ENCODE data around the gene PLCH2.

The PLCH2 gene

DNA sequence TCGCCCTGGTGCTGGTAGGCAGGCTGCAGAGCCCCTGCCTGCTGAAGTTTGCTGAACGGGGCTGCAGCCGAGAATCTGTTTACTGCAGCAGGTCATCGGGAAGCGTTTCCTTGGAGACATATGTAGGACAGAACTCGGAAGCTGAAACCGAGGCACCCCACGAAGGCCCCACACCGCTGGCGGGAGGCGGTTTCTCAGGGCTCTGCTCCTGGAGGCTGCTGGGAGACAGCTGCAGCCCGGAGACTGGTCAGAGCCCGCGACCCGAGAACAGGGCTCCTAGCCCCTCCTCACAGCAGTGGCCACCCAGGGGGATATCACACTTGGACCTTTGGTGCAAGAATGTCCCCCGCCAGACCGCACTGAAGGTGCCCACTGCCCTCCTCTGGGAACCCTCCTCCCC, 12.7 kb upstream of the PLCH2 start:
- DNase-seq, result no peak

DNA sequence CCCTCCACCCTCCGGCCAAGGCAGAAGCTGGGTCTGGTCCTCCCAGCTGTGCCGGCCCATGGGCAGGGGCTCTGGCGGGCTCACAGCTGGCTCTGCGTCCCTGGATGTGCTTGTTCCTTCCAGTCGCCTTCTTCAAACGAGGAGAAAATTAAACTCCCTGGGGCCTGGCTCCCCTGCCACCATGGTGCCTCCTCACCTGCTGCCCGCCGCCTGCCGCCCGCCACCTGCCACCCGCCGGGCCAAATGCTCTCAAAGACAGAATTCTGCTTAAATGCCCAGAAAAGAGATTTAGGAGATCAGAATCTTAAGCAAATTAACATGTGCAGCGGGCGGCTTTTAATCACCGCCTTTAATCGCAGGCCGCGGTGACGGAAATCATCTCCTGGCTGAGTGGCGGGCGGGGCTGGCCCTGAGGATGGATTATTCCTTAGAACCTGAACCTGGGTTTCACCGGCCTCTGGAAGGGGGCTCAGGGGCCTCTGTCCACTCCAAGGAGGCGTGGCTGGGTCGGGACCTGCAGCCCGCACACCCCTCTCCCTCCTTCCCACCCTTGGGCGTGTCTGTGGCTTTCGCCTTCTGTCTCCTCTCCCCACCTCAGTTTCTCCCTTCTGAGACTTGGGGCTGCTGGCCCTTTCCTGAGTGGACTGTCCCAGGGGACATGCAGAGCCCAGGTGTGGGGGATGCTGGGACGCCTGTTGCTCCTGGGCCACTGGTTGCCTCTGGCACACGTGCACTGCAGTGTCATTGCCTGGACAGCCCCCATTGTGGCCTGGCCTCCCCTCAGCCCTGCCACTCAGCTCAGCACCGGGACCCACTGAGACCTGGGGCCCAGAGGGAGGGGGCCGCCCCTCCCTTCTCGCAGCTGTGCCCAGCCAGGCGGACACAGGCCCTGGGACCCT, 10.5 kb upstream of the PLCH2 start:
- no peak for DNase-seq

DNA sequence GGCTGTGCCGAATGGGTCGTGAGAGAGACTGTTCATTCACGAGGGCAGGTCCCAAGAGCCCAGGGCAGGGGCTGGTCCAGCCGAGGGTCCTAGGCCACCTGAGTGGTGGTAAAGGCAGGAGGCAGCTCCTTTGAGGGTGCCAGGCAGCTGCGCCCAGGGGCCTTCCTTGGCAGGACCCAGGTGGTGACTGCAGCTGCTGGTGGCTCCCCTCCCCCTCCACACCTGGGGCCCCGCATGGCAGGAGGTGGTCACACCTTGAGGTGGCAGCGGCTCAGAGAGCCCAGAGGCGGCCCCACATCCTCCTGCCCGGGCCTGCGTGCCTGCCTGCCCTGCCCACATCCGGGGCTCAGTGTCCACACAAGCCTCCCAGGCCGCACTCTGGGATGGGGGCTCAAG, 9.8 kb upstream of the PLCH2 start:
- peak; percentile 38 for DNase-seq

DNA sequence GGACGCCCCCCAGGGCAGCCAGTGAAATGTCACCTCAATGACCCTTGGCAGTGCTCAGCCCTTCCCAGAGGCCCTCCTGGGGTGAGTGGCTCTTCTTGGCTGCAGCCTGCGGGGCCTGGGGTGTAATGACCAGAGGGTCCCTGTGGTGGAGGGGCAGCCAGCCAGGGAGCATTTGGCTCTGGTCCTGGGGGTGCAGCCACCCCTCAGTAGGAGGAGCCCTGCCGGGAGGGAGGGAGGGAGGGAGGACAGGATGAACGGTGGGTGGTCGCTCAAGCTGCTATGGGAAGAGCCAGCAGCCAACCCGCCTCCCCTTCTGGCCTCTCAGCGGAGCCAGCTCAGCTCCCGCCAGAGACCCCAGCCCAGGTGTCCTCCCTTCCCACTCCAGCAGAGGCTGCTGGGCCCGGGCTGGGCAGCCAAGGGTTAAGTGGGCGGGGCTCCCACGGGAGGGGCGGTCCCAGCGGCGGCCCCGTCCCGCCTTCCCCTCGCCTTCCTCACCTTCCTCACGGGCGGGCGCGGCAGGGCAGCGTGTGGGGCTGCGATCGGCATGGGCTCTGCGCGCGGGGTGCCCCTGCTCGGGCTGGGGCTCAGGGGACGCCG, 9.0 kb upstream of the PLCH2 start:
- DNase-seq, result no peak

DNA sequence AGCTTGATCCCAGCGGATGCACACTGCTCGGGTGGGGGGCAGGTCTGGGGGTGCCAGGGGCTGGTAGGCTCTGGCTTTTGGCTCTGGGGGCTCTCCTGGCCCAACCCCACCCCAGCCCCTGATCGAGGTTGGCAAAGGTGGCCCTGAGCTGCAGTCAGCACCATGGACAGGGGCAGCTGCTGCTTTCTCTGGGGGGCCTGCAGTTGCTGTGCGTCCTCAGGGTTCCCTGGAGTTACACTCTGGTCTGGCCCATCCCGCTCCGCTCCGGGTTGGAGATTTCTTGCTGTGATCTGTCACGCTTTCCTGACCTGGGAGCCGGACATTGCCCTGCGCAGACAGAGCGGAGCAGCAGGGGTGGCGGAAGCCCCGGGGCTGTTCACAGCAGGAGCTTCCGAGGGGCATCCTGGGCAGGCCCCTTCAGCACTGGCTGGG, 8.0 kb upstream of the PLCH2 start:
- DNase-seq, result no peak

DNA sequence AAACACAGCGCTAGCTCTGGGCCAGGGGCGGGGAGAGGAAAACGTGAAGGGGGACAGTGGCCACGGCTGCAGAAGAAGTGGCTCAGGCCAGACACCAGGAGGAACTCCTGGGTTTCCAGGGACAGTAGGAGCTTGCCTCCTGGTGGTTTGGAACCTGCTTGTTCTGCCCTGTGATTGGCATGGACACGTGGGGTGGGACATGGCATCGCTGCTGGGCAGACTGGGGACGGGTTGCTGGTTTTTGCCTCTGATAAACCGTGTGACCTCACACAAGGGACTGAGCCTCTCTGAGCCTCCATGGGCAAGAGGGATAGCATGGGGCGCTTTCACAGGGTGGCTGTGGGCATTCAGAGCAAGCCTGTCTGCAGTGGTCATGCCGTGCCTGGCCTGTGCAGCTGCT, 7.5 kb upstream of the PLCH2 start:
- no peak for DNase-seq

DNA sequence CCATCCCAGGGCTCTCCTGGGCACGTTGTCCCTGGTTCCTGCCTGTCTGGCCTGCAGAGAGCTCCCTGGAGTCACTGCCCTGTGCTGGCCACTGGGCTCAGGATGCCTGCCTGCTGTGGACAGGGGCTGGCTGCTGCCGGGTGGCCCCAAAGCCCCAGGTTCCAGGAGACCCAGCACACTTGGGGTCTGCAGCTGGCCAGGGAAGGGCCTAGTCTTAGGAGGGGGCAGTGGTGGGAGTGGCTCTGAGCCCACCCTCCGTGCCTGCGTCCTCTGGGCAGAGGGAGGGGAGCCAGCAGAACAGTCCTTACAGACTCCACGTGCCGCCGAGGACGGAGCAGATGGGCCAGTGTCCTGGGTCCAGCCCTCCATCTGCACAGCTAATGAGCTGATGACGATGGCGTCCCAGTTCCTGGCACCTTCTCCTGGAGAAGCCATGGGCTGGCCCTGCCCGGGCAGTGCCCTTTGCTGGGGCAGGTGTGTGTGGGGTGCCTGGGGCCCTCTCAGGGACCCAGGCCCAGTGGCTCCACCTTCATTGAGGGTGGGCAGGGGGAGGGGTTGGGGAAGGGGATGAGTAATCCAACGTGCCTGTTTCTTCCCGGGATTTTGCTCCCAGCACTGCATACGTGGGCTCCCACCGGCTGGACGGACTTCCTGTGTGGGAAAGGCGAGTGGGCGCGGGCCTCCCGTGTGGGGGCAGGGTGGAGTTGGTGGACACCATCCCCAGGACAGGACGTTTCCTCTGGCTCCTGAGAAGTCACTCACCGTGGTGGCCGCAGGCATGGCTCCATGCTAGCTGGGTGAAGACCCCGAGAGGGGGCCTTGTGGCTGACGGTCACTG, 6.8 kb upstream of the PLCH2 start:
- DNase-seq, result no peak

DNA sequence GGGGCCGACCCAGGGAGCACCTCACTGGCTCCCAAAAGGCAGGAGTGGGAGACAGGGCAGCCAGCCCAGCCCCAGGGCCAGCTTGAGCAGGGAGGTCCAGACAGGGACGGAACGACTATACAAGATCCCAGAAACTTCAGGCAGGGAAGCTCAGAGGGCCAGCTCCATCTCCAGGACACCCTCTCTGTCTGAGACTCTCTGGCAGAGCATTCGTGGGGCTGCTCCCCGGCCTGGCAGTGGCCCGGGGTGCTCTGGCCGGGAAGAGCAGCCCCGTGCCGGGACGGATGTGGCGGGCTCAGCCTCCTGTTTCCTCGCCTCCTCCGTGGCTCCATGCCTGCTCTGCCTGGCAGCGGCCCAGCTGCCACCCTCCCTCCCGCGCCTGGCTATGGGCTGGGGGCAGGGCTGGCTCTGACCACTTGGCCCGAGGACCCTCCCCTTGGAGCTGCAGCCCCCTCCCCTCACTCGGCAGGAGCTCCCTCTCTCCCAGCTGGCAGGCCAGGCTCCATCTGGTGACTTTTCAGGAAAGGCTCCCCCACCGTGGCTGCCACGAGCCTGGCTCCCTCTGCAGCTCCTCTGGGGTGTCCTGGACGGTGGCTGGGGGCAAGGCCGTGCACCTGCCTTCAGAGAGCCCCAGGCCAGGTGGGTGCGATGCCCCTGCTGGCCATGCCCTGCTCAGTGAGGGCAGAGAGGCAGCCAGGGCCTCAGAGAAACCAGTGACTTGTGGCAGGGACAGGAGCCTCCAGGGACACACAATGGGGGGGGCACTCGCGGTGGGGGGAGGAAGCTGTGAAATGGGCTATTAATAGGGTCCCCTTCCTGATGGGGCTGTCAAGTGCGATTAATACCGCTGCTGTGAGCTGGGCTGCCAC, 5.6 kb upstream of the PLCH2 start:
- no peak for DNase-seq

DNA sequence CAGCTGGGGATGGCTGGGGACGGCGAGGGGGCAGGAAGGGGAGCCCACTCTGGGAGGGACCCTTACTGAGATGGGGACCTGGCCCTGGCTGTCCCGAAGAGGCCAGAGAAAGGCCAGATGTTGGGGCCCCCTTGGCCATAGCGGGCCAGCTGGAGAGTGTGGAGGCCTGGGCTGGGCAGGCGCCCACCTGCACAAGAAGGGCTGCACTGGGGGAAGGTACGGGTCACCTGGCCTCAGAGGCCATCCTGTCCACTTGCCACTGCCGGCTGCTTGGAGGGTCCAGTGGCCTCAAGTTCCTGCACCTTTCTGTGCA, 5.0 kb upstream of the PLCH2 start:
- no peak for DNase-seq

DNA sequence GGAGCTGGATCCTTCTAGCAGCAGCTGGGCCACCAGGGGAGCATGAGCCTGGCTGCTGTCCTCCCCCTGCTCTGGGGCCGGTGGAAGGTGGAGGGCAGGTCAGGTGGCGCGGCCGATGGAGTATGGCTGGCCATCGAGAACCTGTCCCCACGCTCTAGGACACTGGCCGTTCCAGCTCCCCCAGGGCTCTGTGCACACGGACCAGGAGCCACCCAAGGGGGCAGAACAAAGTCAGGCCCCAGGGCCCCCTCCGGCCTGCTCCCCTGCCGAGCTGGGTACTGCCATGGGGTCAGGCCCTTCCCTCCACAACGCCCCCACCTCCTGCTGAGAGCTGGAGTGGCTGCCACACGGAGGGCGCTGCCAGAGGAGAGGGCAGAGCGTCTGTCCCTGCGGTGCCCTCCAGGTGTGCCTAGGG, 4.5 kb upstream of the PLCH2 start:
- no peak for DNase-seq

DNA sequence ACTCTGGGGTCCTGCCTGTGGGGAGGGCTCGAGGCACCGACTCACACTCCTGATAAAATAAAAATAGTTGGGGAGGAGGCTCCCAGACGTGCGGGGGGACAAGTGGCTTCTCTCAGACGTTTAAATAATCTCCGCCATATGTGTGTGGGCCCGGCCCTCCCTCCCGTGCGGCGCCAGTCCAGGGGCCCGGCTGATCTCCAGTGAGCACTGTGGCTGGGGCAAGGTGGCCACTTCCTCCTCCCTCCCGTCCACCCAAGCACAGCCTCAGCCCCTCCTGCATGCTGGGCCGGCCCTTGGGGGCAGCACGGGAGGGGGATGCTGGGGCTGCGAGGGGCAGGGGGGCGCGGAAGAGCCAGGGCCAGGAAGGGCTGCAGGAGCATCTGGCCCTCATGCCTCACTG, 4.0 kb upstream of the PLCH2 start:
- DNase-seq, result no peak

DNA sequence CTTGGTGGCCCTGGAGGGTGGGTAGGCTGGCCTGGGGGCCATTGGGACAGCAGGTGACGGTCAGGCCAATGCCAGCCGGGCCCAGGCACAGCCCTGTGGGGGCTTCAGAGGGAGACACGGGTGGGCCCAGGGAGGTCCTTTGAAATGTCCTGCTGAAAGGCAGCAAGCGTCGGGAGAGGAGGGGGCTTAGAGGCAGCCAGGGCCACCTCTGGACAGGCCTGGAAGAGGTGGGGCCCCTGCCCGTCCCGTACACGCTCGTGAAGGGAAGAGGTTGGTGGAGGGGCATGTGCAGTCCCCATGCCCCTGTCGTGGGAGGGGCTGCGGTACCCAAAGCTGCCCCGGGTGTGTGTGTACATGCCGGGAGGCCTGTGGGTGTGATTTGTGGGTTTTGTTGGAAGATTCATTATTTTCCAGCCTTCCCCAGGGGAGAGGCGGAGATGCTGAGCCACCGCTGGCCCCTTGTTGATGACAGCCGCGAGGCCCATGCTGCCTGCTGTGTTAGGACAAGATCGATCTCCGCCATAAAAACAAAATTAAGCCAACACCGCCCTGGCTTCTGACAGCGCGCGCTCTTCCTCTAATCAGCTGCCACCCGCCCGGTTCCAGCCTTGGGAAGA, 3.4 kb upstream of the PLCH2 start:
- no peak for DNase-seq

DNA sequence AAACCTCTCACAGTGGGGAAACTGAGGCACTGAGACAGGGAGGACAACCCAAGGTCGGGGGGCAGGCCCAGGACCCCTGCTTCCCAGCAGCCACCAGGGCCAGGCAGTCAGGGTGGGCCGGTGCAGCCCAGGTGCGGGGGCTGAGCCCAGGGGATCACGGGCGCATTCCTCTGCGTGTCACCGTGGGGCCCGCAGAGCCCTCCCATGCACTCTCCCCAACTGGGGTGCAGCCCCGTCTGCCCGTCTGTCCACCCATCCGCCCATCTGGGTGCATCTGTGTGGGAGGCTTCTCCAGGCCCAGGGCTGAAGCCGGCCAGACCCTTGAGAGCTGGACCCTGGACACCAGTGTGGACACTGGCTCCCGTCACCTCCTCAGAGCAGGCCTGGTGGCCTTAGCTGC, 2.9 kb upstream of the PLCH2 start:
- no peak for DNase-seq

DNA sequence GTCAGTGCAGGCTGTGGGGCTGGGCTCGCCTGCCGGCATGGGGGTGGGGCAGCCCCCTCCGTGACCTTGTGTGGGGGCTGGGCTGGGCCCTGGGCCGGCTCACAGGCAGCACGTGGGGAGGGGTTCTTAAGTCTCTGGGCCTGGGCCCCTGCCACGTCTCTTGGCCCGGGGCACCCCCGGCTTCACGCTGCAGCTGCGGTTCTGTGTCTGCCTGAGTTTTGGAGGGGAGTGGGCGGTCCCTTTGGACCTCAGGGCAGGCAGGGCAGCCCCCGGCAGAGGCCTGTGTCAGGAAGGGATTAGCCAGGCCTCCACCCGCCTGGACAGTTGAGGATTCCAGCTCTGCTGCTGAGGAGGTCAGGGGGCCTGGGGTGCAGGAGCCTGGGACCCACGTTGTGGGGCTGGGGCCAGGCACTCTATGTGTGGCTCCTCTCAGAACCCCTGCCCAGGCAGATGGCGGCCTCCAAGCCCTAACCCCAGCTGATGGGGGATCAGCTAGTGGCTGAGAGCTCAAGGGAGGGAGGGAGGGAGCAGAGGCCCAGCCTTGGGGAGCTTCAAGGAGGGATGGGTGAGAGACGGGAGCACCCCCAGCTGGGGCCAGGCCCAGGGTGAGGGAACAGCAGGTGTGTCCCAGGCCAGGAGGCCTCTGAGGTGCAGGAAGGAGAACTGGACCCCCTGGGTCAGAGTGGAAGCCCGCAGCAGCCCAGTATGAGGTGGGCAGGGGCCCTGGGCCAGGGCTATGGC, 1.8 kb upstream of the PLCH2 start:
- DNase-seq, result no peak

DNA sequence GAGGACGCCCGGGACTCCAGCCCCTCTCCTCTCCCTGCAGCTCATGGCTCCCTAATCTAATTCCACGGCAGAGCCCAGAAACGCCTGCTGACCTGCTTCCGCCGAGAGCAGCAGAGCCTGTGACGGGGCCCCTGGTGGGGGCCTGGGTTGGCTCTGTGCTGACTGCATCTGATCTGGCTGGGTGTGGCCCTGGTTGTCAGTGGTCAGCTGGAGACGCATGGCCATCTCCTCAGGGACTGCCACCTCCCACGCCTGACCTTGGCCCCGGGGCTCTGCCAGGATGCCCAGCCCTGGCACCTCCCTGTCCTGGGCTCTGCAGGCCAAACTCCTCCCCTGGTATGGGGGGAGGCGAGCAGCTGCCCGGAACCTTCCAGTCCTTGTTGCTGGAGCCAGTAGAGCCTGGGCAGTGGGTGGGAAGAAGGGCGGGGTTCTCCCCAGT, 1.1 kb upstream of the PLCH2 start:
- no peak for DNase-seq

DNA sequence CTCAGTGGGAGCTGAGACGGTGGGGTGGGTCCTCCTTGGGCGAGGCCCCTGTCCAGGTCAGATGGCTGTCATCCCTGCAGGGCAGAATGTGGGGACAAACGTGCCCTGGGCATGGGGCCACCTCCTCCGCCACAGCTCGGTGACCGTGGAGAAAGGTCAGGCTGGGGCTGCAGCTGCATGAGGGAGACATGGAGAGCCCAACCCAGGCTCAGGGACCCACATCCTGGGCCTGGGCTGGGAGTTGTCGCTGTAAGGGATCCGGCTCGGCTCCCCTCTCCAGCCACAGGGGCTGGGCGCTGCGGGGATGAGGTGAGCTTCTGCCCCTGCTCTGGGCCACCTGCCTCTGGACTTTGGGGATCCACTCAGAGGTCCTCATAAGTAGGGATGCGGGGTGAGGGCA, 518 bp upstream of the PLCH2 start:
- no peak for DNase-seq

DNA sequence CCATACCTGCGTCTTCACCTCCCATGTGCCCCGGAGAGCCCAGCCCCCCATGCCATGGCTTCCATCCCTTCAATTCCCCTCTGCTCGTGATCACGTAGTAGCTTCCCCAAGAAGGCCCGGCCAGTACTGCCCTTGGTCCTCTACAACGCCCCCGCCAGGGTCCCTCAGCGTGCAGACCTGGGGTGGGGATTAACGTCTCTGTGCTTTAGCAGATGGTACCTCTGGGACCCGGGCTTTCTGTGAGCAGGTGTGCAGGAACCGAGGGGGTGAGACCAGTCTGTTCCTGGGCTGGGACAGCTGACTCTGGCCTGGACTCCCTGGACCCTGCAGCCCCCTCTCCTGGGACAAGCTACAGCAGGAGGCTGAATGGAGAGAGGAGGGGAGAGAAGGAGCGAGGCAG, 1.2 kb downstream of the PLCH2 start:
- no peak for DNase-seq

DNA sequence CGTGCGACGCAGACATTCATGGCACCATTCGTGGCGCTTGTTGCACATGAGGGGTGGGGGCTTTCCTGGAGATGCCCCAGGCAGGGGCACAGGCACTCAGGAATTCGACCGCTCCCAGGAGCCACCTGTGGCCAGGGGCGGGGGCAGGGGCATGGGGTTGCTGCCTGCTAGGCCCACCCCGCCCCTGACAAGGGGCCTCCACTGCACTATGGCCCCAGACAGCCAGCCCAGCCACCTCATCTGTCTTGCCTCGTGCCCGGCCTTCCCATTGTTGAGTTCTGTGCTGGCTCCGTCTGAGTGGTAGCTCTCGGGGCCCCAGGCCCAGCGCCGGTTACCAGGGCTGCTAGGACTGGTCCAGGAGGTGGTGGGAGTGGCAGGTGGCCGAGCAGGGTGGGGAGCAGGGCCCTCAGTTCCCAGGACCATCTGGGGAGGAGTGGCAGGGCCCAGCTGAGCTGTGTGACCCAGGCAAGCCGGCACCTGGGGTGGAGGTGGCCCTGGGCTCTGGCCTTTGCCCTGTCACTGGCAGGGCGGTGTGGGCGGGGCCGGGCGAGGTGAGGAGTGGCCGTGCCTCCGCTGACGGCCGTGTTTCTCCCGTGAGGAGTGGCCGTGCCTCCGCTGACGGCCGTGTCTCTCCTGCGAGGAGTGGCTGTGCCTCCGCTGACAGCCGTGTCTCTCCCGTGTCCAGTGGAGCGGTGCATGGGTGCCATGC, 1.9 kb downstream of the PLCH2 start:
- no peak for DNase-seq

DNA sequence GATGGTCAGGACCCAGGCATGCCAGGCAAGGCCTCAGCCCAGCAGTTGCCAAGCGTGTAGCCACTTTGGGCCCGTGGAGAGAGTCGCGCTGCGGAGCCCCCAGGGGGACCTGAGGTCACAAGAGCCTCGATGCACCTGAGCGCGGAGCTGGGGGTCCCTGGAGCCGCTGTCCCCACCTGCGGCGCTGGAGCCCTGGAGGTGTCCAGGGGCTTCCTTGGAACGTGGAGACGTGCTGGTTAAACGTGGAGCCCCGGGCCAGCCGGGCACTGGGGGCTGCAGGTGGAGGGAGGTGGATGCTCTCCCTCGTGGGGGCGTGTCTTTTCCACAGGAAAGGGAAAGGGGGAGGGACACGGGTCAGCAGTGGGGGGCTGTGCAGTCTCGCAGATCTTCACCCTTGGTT, 3.1 kb downstream of the PLCH2 start:
- no peak for DNase-seq

DNA sequence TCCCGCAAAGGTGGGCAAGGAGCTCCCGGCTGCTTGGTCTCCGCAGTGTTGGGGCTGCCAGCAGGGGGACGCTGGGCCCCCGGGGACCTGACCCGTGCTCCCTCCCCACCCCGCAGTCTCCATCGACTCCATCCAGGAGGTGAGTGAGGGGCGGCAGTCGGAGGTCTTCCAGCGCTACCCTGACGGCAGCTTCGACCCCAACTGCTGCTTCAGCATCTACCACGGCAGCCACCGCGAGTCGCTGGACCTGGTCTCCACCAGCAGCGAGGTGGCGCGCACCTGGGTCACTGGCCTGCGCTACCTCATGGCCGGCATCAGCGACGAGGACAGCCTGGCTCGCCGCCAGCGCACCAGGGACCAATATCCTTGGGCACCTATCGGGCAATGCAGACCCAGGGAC, 3.5 kb downstream of the PLCH2 start:
- DNase-seq, result no peak
